Urothelium cell line (cell line): ENCODE data around the gene RYR1.
"Not testable (repeated sequence)": the region's sequence is repeated elsewhere in the genome, so short reads cannot be mapped to it uniquely, and the experiment has no call there.

Source experiments
- DNase-seq: peaks from one replicate; pipeline ENCODE4 v3.0.0; 2011; ENCODE audit warnings: low spot score, mixed read lengths
- FAIRE-seq: peaks from 2 replicates; lab custom pipeline; 2011; peaks lifted over from hg19 to GRCh38; lab: Jason Lieb, UNC

RYR1 gene

DNA sequence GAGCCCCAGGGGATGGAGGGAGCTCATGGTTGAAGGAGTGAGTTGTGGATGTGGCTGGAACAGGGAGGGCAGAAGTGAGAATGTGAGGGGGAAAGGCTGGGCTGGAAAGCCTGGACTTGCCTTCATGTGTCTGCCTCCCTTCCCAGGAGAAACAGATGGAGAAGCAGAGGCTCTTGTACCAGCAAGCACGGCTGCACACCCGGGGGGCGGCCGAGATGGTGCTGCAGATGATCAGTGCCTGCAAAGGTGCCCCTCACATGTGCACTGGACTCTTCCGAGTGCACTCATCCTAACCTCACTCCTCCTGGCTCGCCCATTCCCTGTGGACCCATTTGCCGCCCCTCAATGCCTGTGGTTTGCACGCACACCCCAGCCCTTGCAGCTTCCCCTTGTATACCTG lies 101.1 kb downstream of the RYR1 start:
- no peak for DNase-seq
- FAIRE-seq, result no peak

DNA sequence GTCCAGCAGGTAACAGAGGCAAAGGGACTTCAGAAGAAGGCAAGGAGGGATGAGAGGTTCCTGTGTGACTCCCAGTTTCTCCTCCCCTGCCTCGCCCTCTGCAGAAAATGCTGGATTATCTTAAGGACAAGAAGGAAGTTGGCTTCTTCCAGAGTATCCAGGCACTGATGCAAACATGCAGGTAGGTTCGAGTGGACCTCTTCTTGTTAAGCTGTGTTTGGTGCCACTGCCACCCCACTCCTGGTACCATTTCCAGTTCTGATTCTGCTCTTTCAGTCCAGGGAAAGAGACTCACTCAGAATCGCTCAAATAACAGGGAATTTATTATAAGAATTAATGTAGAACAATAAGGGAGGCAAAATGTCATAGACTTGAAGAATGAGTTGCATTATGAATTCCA lies 101.7 kb downstream of the RYR1 start:
- FAIRE-seq, result no peak
- DNase-seq, result no peak

DNA sequence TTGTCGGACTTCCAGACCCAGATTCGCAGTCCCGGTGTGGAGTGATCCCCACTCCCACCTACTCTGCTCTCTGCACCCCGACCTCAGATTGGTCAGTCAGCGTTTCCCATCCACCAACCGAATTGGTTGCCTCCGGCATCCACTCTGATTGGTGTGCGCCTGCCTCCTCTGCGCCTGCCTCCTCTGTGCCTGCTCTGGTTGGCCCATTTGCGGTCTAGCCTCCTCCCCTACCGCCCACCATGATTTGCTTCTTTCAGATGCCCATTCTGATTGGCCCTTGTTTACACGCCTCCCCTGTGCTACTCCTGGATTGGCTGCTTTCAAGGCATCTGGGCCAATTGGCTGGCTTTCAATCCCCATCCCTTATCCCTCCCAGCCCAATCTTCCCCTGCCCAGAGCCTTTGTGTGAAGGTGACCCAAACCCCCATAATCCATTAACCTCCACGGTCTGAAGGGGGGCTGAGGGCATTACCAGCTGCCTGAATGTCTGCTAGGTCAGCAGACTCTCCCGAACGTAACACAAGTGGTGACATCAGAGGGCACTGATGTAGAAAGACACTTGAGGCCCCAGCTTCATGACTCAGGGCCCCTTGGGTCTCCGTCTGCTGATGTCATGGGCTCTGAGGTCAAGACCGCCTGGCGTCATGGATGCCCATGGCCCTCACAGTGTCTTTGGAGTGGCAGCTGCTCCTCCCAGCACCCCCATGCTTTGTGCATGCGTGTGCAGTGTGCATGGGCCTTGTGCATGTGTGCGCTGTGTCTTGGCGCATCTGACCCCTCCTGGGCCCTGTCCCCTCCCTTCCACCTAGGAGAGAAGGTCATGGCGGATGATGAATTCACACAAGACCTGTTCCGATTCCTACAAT lies 103.8 kb downstream of the RYR1 start:
- FAIRE-seq (no peak), DNase-seq (no peak)

DNA sequence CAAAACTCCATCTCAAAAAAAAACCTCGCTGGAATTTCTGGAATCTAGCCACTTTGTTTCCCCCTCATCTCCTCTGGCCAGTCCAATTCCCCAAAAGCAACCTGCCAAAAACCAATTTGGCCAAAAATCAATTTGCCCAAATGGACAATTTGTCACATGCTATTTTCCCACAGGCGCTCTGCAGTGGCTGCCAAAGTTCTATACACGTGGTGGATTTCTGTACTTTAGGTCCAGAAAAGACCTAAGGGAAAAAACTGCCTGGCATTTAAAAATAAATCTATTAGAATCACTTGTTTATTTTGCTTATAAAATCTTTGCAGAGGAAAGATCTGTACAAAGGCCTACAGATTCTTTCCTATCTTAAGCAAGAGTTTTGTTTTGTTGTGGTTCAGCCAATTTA lies 104.9 kb downstream of the RYR1 start:
- no peak for FAIRE-seq
- no peak for DNase-seq

DNA sequence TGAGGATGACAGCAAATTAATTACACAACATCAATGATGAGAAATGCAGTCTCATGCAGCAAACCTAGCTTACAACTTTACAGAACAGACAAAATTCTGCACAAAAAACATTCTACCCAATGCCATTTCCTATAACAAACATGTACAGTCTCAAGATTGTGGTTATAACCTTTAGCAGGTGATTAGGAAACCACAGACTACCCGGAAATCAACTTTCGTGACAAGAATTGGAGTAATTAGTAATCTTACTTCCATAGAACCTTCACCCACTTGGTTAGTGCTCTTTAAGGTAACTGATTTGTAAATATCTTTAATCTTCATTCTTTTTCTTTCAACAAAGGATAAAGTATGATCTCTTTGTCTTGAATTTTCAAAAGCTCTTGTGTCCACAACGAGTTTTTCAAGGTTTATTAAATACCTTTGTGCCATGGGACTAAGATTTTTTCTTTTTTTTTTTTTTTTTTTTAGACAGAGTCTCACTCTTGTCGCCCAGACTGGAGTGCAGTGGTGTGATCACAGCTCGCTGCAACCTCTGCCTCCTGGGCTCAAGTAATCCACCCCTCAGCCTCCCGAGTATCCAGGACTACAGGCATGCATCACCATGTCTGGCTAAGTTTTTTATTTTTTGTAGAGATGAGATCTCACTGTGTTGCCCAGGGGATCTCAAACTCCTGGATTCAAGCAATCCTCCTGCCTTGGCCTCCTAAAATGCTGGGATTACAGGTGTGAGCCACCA lies 105.5 kb downstream of the RYR1 start:
- FAIRE-seq, result no peak
- no peak for DNase-seq

DNA sequence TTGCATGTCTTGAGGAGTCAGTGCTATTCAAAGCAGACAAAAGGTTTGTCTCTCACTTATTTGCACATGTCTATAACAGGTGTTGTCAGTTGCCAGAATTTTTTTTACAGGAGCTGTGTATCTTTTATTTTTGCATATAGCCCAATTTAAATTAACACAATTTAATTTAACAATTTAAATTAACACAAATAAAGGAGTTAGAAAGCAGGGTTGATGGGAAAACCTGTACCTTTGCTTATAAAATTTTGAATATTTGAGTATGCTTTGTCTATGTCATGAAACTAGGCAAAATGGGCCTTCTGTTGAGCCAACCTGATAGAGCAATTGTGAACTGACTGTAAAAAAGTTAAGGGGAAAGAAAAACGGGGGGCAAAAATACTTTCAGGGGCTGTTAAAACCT lies 106.3 kb downstream of the RYR1 start:
- DNase-seq (no peak), FAIRE-seq (no peak)

DNA sequence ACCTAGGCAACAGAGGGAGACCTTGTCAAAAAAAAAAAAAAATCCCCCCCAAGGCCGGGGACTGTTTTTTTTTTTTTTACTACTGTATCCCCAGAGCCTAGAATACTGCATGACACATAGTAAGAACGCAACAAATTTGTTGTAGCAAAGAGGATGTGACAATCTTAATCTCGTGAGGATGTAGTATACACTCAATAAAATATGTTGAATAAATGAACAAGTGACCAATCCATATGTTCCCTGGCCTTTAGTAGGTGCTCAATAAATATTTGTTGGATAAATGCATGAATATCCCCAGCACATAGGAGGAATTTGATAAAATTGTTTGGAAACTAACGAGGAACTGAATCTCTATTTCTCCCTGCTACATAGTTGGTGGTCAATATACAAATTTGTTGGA lies 108.5 kb downstream of the RYR1 start:
- FAIRE-seq (no peak), DNase-seq (no peak)

DNA sequence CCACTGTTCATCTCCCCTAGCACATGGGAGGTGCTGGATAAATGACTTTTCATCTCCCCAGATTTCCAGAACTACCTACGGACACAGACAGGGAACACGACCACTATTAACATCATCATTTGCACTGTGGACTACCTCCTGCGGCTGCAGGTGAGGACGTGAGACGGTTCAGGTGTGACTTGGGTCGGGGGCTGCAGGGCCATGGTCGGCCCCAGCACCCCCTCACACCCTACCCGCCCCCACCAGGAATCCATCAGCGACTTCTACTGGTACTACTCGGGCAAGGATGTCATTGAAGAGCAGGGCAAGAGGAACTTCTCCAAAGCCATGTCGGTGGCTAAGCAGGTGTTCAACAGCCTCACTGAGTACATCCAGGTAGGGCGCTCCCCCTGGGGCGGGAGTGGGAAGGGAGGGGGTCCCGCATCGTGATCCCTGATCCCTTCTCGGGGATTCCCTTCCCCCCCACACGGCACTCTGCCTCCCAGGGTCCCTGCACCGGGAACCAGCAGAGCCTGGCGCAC lies 109.9 kb downstream of the RYR1 start:
- DNase-seq, result no peak
- FAIRE-seq, result no peak

DNA sequence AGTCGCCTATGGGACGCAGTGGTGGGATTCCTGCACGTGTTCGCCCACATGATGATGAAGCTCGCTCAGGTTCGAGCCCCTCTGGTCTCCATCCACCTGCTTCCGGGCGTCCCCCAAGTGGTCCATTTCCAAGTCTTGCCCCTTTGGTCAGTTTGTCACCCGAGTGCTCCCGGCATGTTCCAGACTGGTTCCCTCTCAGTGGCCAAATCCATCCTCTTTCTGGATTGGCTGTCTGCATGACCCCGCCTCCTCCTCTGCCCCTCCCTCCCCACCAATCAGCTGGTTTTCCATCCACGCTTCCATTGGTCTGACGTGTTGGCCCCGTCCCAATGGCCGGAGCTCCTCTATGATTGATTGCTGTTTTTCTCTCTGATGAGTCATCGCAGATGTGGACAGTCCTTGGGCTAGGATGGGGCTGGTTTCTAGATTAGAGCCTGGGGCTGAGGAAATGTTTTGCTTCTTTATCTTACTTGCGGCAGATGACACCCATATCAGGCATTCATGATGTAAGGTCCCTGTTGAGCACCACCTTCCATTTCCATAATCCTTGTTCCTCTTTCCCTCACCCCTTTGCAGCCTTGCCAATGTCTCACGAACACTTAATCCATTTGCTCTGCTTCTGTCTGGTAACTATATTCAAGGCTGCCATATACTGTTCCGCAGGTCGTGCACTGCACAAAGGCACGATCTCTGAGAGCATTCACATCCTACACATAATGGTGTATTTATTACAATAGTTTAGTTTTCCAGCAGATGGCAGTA lies 110.5 kb downstream of the RYR1 start:
- peak; percentile 84 for DNase-seq
- no peak for FAIRE-seq

DNA sequence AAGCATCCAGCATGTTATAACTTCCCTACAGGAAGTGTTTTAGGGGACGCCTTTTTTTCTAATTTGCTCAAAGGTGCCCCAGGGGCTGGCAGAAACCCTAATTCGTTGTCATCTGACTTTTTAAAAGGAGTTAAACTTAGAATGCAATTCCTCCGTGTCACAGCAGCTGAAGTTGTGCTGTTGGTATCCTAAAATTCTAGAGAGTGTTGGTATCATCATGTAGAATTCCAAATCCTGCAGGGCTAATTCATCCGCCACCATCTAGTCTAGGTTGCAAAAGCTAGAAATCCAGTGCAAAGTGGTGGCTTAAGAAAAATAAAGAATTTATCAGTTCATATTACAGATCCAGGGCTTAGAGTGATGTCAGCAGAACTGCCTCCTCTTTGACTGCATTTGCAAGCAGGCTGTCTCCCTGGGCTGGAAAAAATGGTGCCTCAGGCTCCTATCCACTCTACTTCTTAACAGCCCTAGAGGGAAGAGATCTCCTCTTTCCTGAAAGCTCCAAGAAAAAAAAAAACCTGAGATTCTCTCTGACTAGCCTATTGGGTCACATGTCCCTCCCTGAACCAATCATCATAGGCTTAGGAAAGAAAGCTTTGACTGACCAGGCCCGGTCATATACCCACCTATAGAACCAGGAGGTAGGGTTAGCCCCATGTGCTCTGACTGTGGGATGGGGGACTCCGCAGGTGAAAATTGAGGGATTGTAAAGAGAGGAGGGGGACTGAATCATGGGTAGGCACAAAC lies 111.3 kb downstream of the RYR1 start:
- DNase-seq (no peak), FAIRE-seq (no peak)

DNA sequence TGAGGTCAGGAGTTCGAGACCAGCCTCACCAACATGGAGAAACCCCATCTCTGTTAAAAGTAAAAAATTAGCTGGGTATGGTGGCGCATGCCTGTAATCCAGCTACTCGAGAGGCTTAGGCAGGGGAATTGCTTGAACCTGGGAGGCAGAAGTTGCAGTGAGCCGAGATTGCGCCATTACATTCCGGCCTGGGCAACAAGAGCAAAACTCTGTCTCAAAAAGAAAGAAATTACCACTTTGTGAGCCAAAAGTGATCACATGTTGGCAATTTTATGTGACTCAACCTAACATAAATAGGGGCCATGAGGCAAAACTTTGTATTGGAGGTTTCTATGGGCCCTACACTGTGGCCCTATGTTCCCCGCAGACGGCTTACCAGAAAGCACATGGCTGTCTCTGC lies 112.1 kb downstream of the RYR1 start:
- no peak for DNase-seq
- FAIRE-seq, result no peak

DNA sequence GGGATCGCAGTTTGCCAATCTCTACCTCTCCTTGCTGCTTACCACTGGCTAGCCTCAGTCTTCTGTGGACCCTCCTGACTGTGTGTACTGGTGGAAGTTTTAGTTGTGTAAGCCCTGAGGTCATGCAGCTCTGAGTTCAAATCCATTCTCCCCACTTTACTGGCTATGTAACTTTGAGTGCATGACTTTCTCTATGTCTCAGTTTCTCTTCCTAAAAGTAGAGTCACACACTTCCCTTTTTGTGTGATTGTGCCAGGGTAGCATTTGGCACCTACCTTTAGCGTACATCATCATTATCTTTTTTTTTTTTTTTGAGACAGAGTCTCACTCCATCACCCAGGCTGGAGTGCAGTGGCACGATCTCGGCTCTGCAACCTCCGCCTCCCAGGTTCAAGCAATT lies 113.9 kb downstream of the RYR1 start:
- FAIRE-seq (no peak), DNase-seq (no peak)

DNA sequence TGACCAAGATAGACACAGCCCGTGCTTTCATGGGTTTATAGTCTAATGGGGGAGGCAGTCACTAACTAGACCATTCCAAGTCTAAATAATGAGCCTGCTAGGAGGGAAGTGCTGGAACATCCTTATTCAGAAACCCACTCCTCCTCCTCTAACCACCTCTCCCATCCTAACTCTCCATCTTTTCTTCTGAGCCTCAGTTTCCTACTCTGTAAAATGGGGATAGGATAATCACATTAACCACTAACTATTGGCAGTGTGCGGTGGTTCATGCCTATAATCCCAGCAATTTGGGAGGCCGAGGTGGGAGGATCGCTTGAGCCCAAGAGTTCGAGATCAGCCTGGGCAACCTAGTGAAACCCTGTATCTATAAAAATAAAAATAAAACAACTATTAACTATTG lies 115.6 kb downstream of the RYR1 start:
- DNase-seq (no peak), FAIRE-seq (no peak)

DNA sequence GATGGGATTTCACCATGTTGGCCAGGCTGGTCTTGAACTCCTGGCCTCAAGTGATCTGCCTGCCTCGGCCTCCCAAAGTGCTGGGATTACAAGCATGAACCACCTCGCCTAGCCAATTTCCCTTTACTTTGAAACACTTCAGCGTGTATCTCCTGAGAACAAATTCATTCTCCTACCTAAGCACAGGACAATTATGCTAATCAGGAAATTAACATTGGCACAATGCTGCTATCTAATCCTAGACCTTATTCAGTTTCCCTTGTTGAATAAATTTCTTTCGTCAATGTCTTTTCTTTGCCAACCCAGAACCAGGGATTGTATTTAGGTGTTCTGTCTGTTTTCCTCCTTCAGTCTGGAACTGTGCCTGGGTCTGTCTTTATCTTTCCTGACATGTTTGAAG lies 116.5 kb downstream of the RYR1 start:
- FAIRE-seq, result no peak

DNA sequence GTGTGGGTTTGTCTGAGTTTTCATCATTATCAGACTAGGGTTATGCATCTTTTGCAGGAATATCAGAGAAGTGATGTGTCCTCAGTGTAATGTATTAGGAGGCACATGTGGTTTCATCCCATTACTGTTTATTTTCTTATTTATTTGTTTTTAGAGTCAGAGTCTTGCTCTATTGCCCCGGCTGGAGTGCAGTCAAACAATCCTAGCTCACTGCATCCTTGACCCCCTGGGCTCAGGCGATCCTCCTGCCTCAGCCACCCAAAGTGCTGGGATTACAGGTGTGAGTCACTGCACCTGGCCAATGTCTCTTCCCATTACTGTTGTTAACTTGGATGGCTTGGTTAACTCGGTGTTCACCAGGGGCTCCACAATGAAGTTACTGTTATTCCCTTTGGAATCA lies 116.9 kb downstream of the RYR1 start:
- DNase-seq, result no peak
- FAIRE-seq, result no peak

More for the DNA sequence above, 116.5 kb downstream of the RYR1 start:
- DNase-seq, result no peak

DNA sequence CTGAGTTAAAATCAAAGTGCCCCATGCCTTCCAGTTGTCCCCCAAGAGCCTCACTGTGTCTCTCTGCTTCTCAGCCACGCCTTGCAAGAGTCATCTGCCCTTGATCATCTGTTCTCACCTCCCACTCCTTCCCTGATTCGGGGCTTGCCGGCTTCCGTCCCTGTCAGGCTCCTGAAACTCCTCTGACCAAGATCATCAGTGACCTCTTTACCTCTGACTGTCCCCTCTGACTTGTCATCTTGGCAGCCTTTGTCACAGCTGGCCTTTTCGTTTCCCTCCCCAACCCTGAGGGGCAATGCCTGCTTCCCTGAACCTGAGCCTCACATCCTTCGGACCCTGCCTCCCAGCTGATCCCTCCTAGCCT lies 117.9 kb downstream of the RYR1 start:
- FAIRE-seq, result no peak
- no peak for DNase-seq

DNA sequence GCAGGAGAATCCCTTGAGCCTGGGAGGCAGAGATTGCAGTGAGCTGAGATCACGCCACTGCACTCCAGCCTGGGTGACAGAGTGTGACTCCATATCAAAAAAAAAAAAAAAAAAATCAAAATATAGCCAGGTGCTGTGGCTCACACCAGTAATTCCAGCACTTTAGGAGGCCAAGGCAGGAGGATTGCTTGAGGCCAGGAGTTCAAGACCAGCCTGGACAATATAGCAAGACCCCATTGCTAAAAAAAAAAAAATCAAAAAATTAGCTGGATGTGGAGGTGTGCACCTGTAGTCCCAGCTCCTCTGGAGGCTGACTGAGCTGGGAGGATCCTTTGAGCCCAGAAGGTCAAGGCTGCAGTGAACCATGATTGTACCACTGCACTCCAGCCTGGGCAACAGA lies 119.7 kb downstream of the RYR1 start:
- FAIRE-seq, DNase-seq: not testable (repeated sequence)

DNA sequence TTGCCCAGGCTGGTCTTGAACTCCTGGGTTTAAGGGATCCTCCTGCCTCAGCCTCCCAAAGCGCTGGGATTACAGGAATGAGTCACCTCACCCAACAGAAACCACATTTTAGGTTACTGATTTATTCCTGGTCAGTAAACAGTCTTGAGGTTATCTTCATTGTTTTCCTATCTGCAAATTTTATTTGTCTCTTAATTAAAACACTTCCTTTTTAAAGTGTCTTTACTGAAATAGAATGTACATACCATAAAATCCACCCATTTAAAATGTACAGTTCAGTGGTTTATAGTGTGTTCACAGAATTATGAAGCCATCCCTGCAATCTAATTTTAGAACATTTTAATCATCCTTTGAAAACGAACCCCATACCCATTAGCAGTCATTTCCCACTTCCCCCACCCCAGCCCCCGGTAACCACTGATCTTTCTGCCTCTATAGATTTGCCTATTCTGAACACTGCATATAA lies 121.2 kb downstream of the RYR1 start:
- DNase-seq (no peak), FAIRE-seq (no peak)

DNA sequence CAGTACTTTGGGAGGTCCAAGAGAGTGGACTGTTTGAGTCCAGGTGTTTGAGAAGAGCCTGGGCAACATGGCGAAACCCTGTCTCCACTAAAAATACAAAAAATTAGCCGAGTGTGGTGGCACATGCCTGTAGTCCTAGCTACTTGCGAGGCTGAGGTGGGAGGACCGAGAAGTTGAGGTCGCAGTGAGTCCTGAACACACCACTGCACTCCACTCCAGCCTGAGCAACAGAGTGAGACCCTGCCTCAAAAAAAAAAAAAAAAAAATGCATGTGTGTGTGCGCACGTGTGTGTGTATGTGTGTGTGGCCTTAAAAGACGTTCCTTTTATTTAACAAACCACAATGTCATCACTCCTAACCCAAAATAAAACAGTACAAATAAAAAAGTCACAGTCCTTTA lies 121.7 kb downstream of the RYR1 start:
- FAIRE-seq, result no peak

DNA sequence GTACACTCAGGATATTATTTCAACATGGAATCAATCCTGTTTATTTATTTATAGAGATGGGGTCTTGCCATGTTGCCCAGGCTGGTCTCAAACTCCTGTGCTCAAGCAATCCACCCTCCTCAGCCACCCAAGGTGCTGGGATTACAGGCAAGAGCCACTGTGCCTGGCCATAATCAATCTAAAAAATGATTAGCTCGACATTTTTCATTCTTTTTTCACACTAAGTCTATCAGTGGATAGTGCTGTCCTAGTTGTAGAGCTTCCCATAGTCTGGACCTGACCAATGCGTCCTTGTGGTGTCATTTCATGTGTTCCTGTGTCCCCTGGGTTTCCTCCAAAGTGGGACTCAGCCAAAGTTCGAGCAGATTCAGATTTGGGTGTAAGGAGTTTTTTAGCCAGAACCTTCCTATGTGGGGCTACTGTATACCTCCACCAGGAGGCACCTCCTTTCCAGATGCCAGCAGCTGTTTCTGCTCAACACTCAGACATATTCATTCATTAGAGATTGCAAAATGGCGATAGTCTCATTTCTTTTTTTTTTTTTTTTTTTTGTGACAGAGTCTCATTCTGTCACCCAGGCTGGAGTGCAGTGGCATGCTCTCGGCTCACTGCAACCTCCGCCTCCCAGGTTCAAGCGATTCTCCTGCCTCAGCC lies 123.2 kb downstream of the RYR1 start:
- DNase-seq, result no peak
- FAIRE-seq, result no peak

More for the DNA sequence above, 121.7 kb downstream of the RYR1 start:
- DNase-seq, result no peak
